ENCODE measurements around the gene PDZD2.
"Not testable (repeated sequence)": the region's sequence is repeated elsewhere in the genome, so short reads cannot be mapped to it uniquely, and the experiment has no call there.

The PDZD2 gene

GRCh38 chr5:31639481-31640411, 815 bp downstream of the PDZD2 start:
- peak; percentile 61 for DNase-seq

GRCh38 chr5:31640573-31640972, 1.6 kb downstream of the PDZD2 start:
- no peak for DNase-seq

- DNase-seq = no peak
Observed at GRCh38 chr5:31641059-31641458, 2.1 kb downstream of the PDZD2 start.

- DNase-seq = no peak
Observed at GRCh38 chr5:31641575-31641974, 2.6 kb downstream of the PDZD2 start.

GRCh38 chr5:31645420-31646081, 6.6 kb downstream of the PDZD2 start:
- DNase-seq = no peak

- no peak for DNase-seq
Observed at GRCh38 chr5:31648326-31648725, 9.4 kb downstream of the PDZD2 start.

GRCh38 chr5:31651241-31651640, 12.3 kb downstream of the PDZD2 start:
- no peak for DNase-seq

GRCh38 chr5:31655491-31655890, 16.6 kb downstream of the PDZD2 start:
- DNase-seq = no peak

- no peak for DNase-seq
Observed at GRCh38 chr5:31656806-31657205, 17.9 kb downstream of the PDZD2 start.

GRCh38 chr5:31657315-31657979, 18.5 kb downstream of the PDZD2 start:
- DNase-seq = no peak

- DNase-seq = no peak
Observed at GRCh38 chr5:31661257-31661656, 22.3 kb downstream of the PDZD2 start.

- DNase-seq = no peak
Observed at GRCh38 chr5:31663519-31663918, 24.6 kb downstream of the PDZD2 start.

GRCh38 chr5:31664566-31664965, 25.6 kb downstream of the PDZD2 start:
- DNase-seq = no peak

- DNase-seq = no peak
Observed at GRCh38 chr5:31671339-31671741, 32.4 kb downstream of the PDZD2 start.

- DNase-seq = no peak
Observed at GRCh38 chr5:31674371-31674951, 35.5 kb downstream of the PDZD2 start.

- no peak for DNase-seq
Observed at GRCh38 chr5:31675472-31675871, 36.5 kb downstream of the PDZD2 start.

GRCh38 chr5:31678180-31678579, 39.2 kb downstream of the PDZD2 start:
- no peak for DNase-seq

- DNase-seq = no peak
Observed at GRCh38 chr5:31680528-31680927, 41.6 kb downstream of the PDZD2 start.

GRCh38 chr5:31682025-31682424, 43.1 kb downstream of the PDZD2 start:
- no peak for DNase-seq

- no peak for DNase-seq
Observed at GRCh38 chr5:31682851-31683250, 43.9 kb downstream of the PDZD2 start.

- DNase-seq = no peak
Observed at GRCh38 chr5:31688515-31689092, 49.7 kb downstream of the PDZD2 start.

- not testable (repeated sequence) for DNase-seq
Observed at GRCh38 chr5:31691408-31691807, 52.5 kb downstream of the PDZD2 start.
